HCT116 (cell line): Measurements from ENCODE around the gene NEMP1.

Experiments
- EGR1 ChIP-seq: IDR thresholded peaks from 2 replicates; pipeline ENCODE4 v1.6.1; 2012; ENCODE audit warnings: low read depth
- ELF1 ChIP-seq: IDR thresholded peaks from 2 replicates; pipeline ENCODE4 v1.6.1; 2012; ENCODE audit warnings: low read depth, borderline replicate concordance
- EZH2 ChIP-seq: fragments of 200-600 bp; sonication (generic); IDR thresholded peaks from 2 replicates; pipeline ENCODE4 v1.6.1; 2017; ENCODE audit warnings: antibody characterized with exemption, mixed run types
- EZH2phosphoT487 ChIP-seq: fragments of 200-600 bp; IDR thresholded peaks from 2 replicates; pipeline ENCODE4 v1.6.1; 2018; ENCODE audit warnings: antibody characterized with exemption, borderline replicate concordance
- JUND ChIP-seq: IDR thresholded peaks from 2 replicates; pipeline ENCODE4 v1.6.1; 2012
- POLR2A ChIP-seq: IDR thresholded peaks from 2 replicates; pipeline ENCODE4 v1.7.0; 2011; ENCODE audit warnings: borderline replicate concordance; ENCODE audit not compliant: insufficient read depth, insufficient read length; ENCODE audit errors: extremely low read depth
- POLR2AphosphoS5 ChIP-seq: IDR thresholded peaks from 2 replicates; pipeline ENCODE4 v1.6.1; 2011; ENCODE audit warnings: mild to moderate bottlenecking, low read depth, low read length, moderate library complexity
- SIN3A ChIP-seq: IDR thresholded peaks from 2 replicates; pipeline ENCODE4 v1.6.1; 2012; ENCODE audit warnings: low read depth
- SRF ChIP-seq: IDR thresholded peaks from 2 replicates; pipeline ENCODE4 v1.6.1; 2012; ENCODE audit warnings: low read depth
- YY1 ChIP-seq: IDR thresholded peaks from 2 replicates; pipeline ENCODE4 v1.6.1; 2011; ENCODE audit warnings: low read length, low read depth, moderate library complexity, mild to moderate bottlenecking; ENCODE audit not compliant: insufficient replicate concordance; ENCODE audit errors: extremely low read depth
- ZFX ChIP-seq: fragments of 450-650 bp; IDR thresholded peaks from 2 replicates; pipeline ENCODE4 v1.6.1; 2017
- TF ChIP-seq, protein P1 (sequence below), 3 experiments: fragments of 200-600 bp in 1 of 3; sonication (generic) in 1 of 3; IDR thresholded peaks in 2 of 3; conservative IDR thresholded peaks in 1 of 3; 2 replicates each; pipeline ENCODE4 v1.5.1; 2012 to 2017; ENCODE audit warnings: low read depth in 2 of 3, low read length in 2 of 3, antibody characterized with exemption in 1 of 3, borderline replicate concordance in 1 of 3, control low read depth in 1 of 3, mild to moderate bottlenecking in 1 of 3, mixed read lengths in 1 of 3, mixed run types in 1 of 3, moderate library complexity in 1 of 3; ENCODE audit not compliant: insufficient read depth in 1 of 3
- TF ChIP-seq, protein P2 (sequence below): IDR thresholded peaks from 2 replicates; pipeline ENCODE4 v1.6.1; 2012
- TF ChIP-seq, protein P3 (sequence below): IDR thresholded peaks from 2 replicates; pipeline ENCODE4 v1.6.1; 2012; ENCODE audit warnings: low read depth

DNA sequence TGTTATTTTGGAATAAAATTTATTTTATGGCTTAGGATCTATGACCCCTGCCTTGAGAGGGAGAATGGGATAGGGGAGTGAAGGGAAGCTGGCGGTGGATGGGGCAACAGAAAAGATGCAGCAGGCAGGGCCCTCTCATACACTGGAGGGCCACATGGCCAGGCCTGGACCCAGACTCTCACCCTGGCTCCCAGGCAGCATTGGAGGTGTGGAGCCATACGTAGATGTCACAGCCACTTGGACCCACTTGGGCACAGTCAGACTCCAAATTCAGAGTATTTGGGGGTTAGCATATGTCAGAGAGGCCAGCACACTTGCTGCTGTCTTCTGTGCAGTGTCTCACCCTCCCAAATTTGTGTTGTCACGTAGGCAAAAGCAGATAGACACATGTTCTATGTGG is 16.8 kb upstream of the NEMP1 start:
- TF ChIP-seq, protein P1, sequence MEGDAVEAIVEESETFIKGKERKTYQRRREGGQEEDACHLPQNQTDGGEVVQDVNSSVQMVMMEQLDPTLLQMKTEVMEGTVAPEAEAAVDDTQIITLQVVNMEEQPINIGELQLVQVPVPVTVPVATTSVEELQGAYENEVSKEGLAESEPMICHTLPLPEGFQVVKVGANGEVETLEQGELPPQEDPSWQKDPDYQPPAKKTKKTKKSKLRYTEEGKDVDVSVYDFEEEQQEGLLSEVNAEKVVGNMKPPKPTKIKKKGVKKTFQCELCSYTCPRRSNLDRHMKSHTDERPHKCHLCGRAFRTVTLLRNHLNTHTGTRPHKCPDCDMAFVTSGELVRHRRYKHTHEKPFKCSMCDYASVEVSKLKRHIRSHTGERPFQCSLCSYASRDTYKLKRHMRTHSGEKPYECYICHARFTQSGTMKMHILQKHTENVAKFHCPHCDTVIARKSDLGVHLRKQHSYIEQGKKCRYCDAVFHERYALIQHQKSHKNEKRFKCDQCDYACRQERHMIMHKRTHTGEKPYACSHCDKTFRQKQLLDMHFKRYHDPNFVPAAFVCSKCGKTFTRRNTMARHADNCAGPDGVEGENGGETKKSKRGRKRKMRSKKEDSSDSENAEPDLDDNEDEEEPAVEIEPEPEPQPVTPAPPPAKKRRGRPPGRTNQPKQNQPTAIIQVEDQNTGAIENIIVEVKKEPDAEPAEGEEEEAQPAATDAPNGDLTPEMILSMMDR (IDR thresholded peaks at IDR 0.05 in 2 of 3, conservative IDR thresholded peaks at IDR 0.05 in 1 of 3; ENCODE audit: borderline replicate concordance in 1 of 3, insufficient read depth in 1 of 3, low read depth in 2 of 3, low read length in 2 of 3), result no peak
- no peak for TF ChIP-seq EZH2phosphoT487
- no peak for TF ChIP-seq ZFX
- no peak for TF ChIP-seq YY1
- TF ChIP-seq EGR1, result no peak
- no peak for TF ChIP-seq POLR2A
- TF ChIP-seq POLR2AphosphoS5, result no peak
- TF ChIP-seq, protein P2, sequence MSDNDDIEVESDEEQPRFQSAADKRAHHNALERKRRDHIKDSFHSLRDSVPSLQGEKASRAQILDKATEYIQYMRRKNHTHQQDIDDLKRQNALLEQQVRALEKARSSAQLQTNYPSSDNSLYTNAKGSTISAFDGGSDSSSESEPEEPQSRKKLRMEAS, result no peak
- no peak for TF ChIP-seq SRF
- no peak for TF ChIP-seq EZH2
- TF ChIP-seq, protein P3, sequence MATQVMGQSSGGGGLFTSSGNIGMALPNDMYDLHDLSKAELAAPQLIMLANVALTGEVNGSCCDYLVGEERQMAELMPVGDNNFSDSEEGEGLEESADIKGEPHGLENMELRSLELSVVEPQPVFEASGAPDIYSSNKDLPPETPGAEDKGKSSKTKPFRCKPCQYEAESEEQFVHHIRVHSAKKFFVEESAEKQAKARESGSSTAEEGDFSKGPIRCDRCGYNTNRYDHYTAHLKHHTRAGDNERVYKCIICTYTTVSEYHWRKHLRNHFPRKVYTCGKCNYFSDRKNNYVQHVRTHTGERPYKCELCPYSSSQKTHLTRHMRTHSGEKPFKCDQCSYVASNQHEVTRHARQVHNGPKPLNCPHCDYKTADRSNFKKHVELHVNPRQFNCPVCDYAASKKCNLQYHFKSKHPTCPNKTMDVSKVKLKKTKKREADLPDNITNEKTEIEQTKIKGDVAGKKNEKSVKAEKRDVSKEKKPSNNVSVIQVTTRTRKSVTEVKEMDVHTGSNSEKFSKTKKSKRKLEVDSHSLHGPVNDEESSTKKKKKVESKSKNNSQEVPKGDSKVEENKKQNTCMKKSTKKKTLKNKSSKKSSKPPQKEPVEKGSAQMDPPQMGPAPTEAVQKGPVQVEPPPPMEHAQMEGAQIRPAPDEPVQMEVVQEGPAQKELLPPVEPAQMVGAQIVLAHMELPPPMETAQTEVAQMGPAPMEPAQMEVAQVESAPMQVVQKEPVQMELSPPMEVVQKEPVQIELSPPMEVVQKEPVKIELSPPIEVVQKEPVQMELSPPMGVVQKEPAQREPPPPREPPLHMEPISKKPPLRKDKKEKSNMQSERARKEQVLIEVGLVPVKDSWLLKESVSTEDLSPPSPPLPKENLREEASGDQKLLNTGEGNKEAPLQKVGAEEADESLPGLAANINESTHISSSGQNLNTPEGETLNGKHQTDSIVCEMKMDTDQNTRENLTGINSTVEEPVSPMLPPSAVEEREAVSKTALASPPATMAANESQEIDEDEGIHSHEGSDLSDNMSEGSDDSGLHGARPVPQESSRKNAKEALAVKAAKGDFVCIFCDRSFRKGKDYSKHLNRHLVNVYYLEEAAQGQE, result no peak
- TF ChIP-seq JUND, result no peak
- TF ChIP-seq SIN3A, result no peak
- TF ChIP-seq ELF1, result no peak
